Stimulated activated naive B cell treated with anti-CD40 and anti-IgM and Interleukin-4, amounts not matched to agents 10 μg/mL and 1 μg/mL and 100 μg/mL, for 72 hours (primary cell): Measurements from ENCODE around the gene NAT9.

Experiments used
- ATAC-seq, 2 donors: fragments of 150-1000 bp; cut with Tn5 transposase; replicated peaks; 2 replicates each; pipeline ENCODE4 v1.10.0; 2021; ENCODE audit warnings: moderate library complexity in 1 of 2
- DNase-seq: peaks from one replicate; pipeline ENCODE4 v3.0.0; 2021
- H3K27ac Mint-ChIP-seq: one replicate; pipeline ENCODE4 v1.8.0; 2022; ENCODE audit warnings: mild to moderate bottlenecking, mixed read lengths
- H3K27me3 Mint-ChIP-seq, 2 donors: one replicate each; pipeline ENCODE4 v1.8.0; 2022; ENCODE audit warnings: mixed read lengths in 2 of 2
- H3K36me3 Mint-ChIP-seq, 2 donors: one replicate each; pipeline ENCODE4 v1.8.0; 2022; ENCODE audit warnings: mixed read lengths in 2 of 2, mild to moderate bottlenecking in 1 of 2
- H3K4me1 Mint-ChIP-seq, 2 donors: one replicate each; pipeline ENCODE4 v1.8.0; 2022; ENCODE audit warnings: mixed read lengths in 2 of 2, mild to moderate bottlenecking in 1 of 2
- H3K4me3 Mint-ChIP-seq, 2 donors: one replicate each; pipeline ENCODE4 v1.8.0; 2022; ENCODE audit warnings: mild to moderate bottlenecking in 2 of 2, mixed read lengths in 2 of 2, moderate library complexity in 1 of 2
- H3K9me3 Mint-ChIP-seq, 2 donors: one replicate each; pipeline ENCODE4 v1.8.0; 2022; ENCODE audit warnings: mixed read lengths in 2 of 2, mild to moderate bottlenecking in 1 of 2

The NAT9 gene

GRCh38 chr17:74757502-74757901, 18.6 kb downstream of the NAT9 start:
- no peak overlapping the region for H3K4me3 Mint-ChIP-seq
- H3K36me3 Mint-ChIP-seq, result peaks cover 7 to 11% of the 10 kb centered on the region in 2 donors
- H3K27ac Mint-ChIP-seq, result peak overlapping the region; percentile 59
- ATAC-seq, result no peak
- H3K4me1 Mint-ChIP-seq, result peaks cover 40 to 71% of the 10 kb centered on the region in 2 donors
- H3K9me3 Mint-ChIP-seq, result no peaks in the 10 kb centered on the region
- no peak for DNase-seq
- H3K27me3 Mint-ChIP-seq, result no peaks in the 10 kb centered on the region

GRCh38 chr17:74756891-74757290, 19.3 kb downstream of the NAT9 start:
- Mint-ChIP-seq H3K27ac (no peak overlapping the region), H3K9me3 (no peaks in the 10 kb centered on the region), H3K36me3 (peaks cover 10 to 14% of the 10 kb centered on the region in 2 donors), H3K4me3 (no peak overlapping the region), H3K27me3 (no peaks in the 10 kb centered on the region), H3K4me1 (peaks cover 44 to 75% of the 10 kb centered on the region in 2 donors)
- DNase-seq (no peak), ATAC-seq (no peak)

- peaks cover 55 to 87% of the 10 kb centered on the region in 2 donors for H3K4me1 Mint-ChIP-seq
- H3K27ac Mint-ChIP-seq, result no peak overlapping the region
- peaks cover 10 to 19% of the 10 kb centered on the region in 2 donors for H3K36me3 Mint-ChIP-seq
- H3K4me3 Mint-ChIP-seq, result no peak overlapping the region
- ATAC-seq, result no peak
- no peak for DNase-seq
- no peaks in the 10 kb centered on the region for H3K27me3 Mint-ChIP-seq
- H3K9me3 Mint-ChIP-seq, result no peaks in the 10 kb centered on the region
Measured at GRCh38 chr17:74755533-74755932, 20.6 kb downstream of the NAT9 start.

- Mint-ChIP-seq H3K4me1 (peaks cover 57 to 87% of the 10 kb centered on the region in 2 donors), H3K27ac (no peak overlapping the region), H3K36me3 (peaks cover 10 to 19% of the 10 kb centered on the region in 2 donors), H3K4me3 (no peak overlapping the region), H3K9me3 (no peaks in the 10 kb centered on the region), H3K27me3 (no peaks in the 10 kb centered on the region)
- ATAC-seq (no peak), DNase-seq (no peak)
Measured at GRCh38 chr17:74754832-74755231, 21.3 kb downstream of the NAT9 start.

- Mint-ChIP-seq H3K27ac (peak overlapping the region; percentile 70), H3K4me3 (no peak overlapping the region), H3K36me3 (peaks cover 10 to 19% of the 10 kb centered on the region in 2 donors), H3K27me3 (no peaks in the 10 kb centered on the region), H3K4me1 (peaks cover 44 to 74% of the 10 kb centered on the region in 2 donors), H3K9me3 (no peaks in the 10 kb centered on the region)
- DNase-seq (no peak), ATAC-seq (no peak)
Measured at GRCh38 chr17:74752822-74753401, 23.2 kb downstream of the NAT9 start.

GRCh38 chr17:74752415-74752814, 23.7 kb downstream of the NAT9 start:
- DNase-seq, result no peak
- Mint-ChIP-seq H3K27ac (peak overlapping the region; percentile 70), H3K36me3 (peaks cover 10 to 19% of the 10 kb centered on the region in 2 donors), H3K4me1 (peaks cover 40 to 74% of the 10 kb centered on the region in 2 donors), H3K4me3 (no peak overlapping the region), H3K27me3 (no peaks in the 10 kb centered on the region), H3K9me3 (no peaks in the 10 kb centered on the region)
- no peak for ATAC-seq

- Mint-ChIP-seq H3K27me3 (no peaks in the 10 kb centered on the region), H3K36me3 (peaks cover 10 to 19% of the 10 kb centered on the region in 2 donors), H3K9me3 (no peaks in the 10 kb centered on the region), H3K4me3 (peak overlapping the region; percentile 84 to 88), H3K4me1 (peaks cover 41 to 73% of the 10 kb centered on the region in 2 donors), H3K27ac (no peak overlapping the region)
- no peak for DNase-seq
- no peak for ATAC-seq
Measured at GRCh38 chr17:74750327-74751069, 25.6 kb downstream of the NAT9 start.

- DNase-seq (no peak), ATAC-seq (no peak)
- H3K9me3 Mint-ChIP-seq, result no peaks in the 10 kb centered on the region
- no peaks in the 10 kb centered on the region for H3K27me3 Mint-ChIP-seq
- peaks cover 9 to 16% of the 10 kb centered on the region in 2 donors for H3K36me3 Mint-ChIP-seq
- no peak overlapping the region for H3K27ac Mint-ChIP-seq
- peaks cover 40 to 67% of the 10 kb centered on the region in 2 donors for H3K4me1 Mint-ChIP-seq
- peak overlapping the region; percentile 84 to 88 for H3K4me3 Mint-ChIP-seq
Measured at GRCh38 chr17:74750039-74750326, 26.2 kb downstream of the NAT9 start.

- H3K27me3 Mint-ChIP-seq, result no peaks in the 10 kb centered on the region
- peak overlapping the region; percentile 85 for H3K27ac Mint-ChIP-seq
- ATAC-seq (peak; percentile 11 to 13), DNase-seq (no peak)
- peaks cover 7 to 14% of the 10 kb centered on the region in 2 donors for H3K36me3 Mint-ChIP-seq
- no peaks in the 10 kb centered on the region for H3K9me3 Mint-ChIP-seq
- peak overlapping the region; percentile 84 to 88 for H3K4me3 Mint-ChIP-seq
- H3K4me1 Mint-ChIP-seq, result peaks cover 41 to 67% of the 10 kb centered on the region in 2 donors
Measured at GRCh38 chr17:74749279-74750038, 26.7 kb downstream of the NAT9 start.

GRCh38 chr17:74748529-74749278, 27.4 kb downstream of the NAT9 start, which contains the start of gene NHERF1:
TSS of gene NHERF1 (plus strand) at chr17:74748628. CDS start at chr17:74748847, 219 bp downstream.
- no peaks in the 10 kb centered on the region for H3K9me3 Mint-ChIP-seq
- peak within 1 kb of the TSS; percentile 85 for H3K27ac Mint-ChIP-seq
- H3K27me3 Mint-ChIP-seq, result no peaks in the 10 kb centered on the region
- ATAC-seq (peak; percentile 95 to 96), DNase-seq (peak; percentile 94)
- peaks cover 49 to 69% of the 10 kb centered on the region in 2 donors for H3K4me1 Mint-ChIP-seq
- H3K4me3 Mint-ChIP-seq, result peak within 1 kb of the TSS; percentile 84 to 88
- peaks cover 7 to 14% of the 10 kb centered on the region in 2 donors for H3K36me3 Mint-ChIP-seq

GRCh38 chr17:74748279-74748528, 27.9 kb downstream of the NAT9 start:
- Mint-ChIP-seq H3K4me1 (peaks cover 52 to 69% of the 10 kb centered on the region in 2 donors), H3K9me3 (no peaks in the 10 kb centered on the region), H3K36me3 (peaks cover 7 to 14% of the 10 kb centered on the region in 2 donors), H3K4me3 (peak overlapping the region; percentile 73 to 88), H3K27ac (peak overlapping the region; percentile 76), H3K27me3 (no peaks in the 10 kb centered on the region)
- no peak for ATAC-seq
- DNase-seq, result no peak

- ATAC-seq (no peak), DNase-seq (no peak)
- Mint-ChIP-seq H3K36me3 (peaks cover 0 to 4% of the 10 kb centered on the region in 2 donors), H3K4me1 (peaks cover 52 to 71% of the 10 kb centered on the region in 2 donors), H3K9me3 (no peaks in the 10 kb centered on the region), H3K27ac (no peak overlapping the region), H3K27me3 (no peaks in the 10 kb centered on the region), H3K4me3 (peak overlapping the region in 1 of 2 donors; percentile 23)
Measured at GRCh38 chr17:74746922-74747321, 29.2 kb downstream of the NAT9 start.

GRCh38 chr17:74746376-74746775, 29.8 kb downstream of the NAT9 start:
- DNase-seq (no peak), ATAC-seq (no peak)
- Mint-ChIP-seq H3K4me3 (peak overlapping the region in 1 of 2 donors; percentile 23), H3K9me3 (no peaks in the 10 kb centered on the region), H3K27ac (no peak overlapping the region), H3K27me3 (no peaks in the 10 kb centered on the region), H3K4me1 (peaks cover 51 to 71% of the 10 kb centered on the region in 2 donors), H3K36me3 (peaks cover 0 to 3% of the 10 kb centered on the region in 2 donors)

GRCh38 chr17:74745548-74746177, 30.5 kb downstream of the NAT9 start:
- Mint-ChIP-seq H3K27me3 (no peaks in the 10 kb centered on the region), H3K4me1 (peaks cover 44 to 69% of the 10 kb centered on the region in 2 donors), H3K9me3 (no peaks in the 10 kb centered on the region), H3K36me3 (no peaks in the 10 kb centered on the region), H3K4me3 (no peak overlapping the region), H3K27ac (peak overlapping the region; percentile 37)
- no peak for ATAC-seq
- no peak for DNase-seq
